Coronary artery (tissue), 2 donors: ENCODE results near the gene SMARCC2.
A peak's percentile ranks its signal among the peaks of the same experiment; 100 is the strongest.

Experiments
- DNase-seq: peaks from one replicate; pipeline ENCODE4 v3.0.0-alpha.2; 2017; ENCODE audit warnings: low spot score
- H3K27ac ChIP-seq, 2 donors: fragments of 200-600 bp; sonication (generic); one replicate each; pipeline ENCODE4 v1.5.1; 2016 to 2019
- H3K4me3 ChIP-seq: fragments of 200-600 bp; sonication (generic); 2 replicates; pipeline ENCODE4 v1.5.1; 2016; ENCODE audit warnings: mild to moderate bottlenecking, moderate library complexity
- CTCF ChIP-seq: fragments of 200-600 bp; sonication (generic); IDR thresholded peaks from one replicate; pipeline ENCODE4 v1.5.1; 2019; ENCODE audit warnings: antibody characterized with exemption

The SMARCC2 gene

GRCh38 chr12:56127888-56128669 is 61.2 kb downstream of the SMARCC2 start, which contains the start of gene ESYT1:
Gene ESYT1 (plus strand): TSS chr12:56128267. CDS start chr12:56128320, 53 bp downstream.
- TF ChIP-seq CTCF, result no peak
- H3K27ac ChIP-seq, result peak within 1 kb of the TSS; percentile 91 to 98
- H3K4me3 ChIP-seq, result peak within 1 kb of the TSS; percentile 96
- DNase-seq, result peak; percentile 100

- Histone ChIP-seq H3K27ac (peak overlapping the region; percentile 82 to 86), H3K4me3 (peak overlapping the region; percentile 61)
- no peak for DNase-seq
- TF ChIP-seq CTCF, result no peak
Observed at GRCh38 chr12:56127485-56127887, 61.8 kb downstream of the SMARCC2 start.

GRCh38 chr12:56126732-56127239 is 62.5 kb downstream of the SMARCC2 start:
- Histone ChIP-seq H3K4me3 (peak overlapping the region; percentile 61), H3K27ac (peak overlapping the region; percentile 82 to 86)
- TF ChIP-seq CTCF, result no peak
- no peak for DNase-seq

- no peak for DNase-seq
- Histone ChIP-seq H3K27ac (no peak overlapping the region), H3K4me3 (no peak overlapping the region)
- TF ChIP-seq CTCF, result no peak
Observed at GRCh38 chr12:56124133-56124532, 65.2 kb downstream of the SMARCC2 start.

GRCh38 chr12:56122637-56123036 is 66.6 kb downstream of the SMARCC2 start:
- no peak for DNase-seq
- no peak for TF ChIP-seq CTCF
- no peak overlapping the region for H3K4me3 ChIP-seq
- no peak overlapping the region for H3K27ac ChIP-seq

- H3K27ac ChIP-seq, result peak overlapping the region in 1 of 2 donors; percentile 12
- H3K4me3 ChIP-seq, result no peak overlapping the region
- no peak for DNase-seq
- TF ChIP-seq CTCF, result no peak
Observed at GRCh38 chr12:56121204-56121870, 67.9 kb downstream of the SMARCC2 start.
